ENCODE data around the gene PRX.

- TF ChIP-seq POLR2AphosphoS5 (IDR thresholded peaks at IDR 0.05; ENCODE audit: low read depth, low read length): no peak
- TF ChIP-seq REST (IDR thresholded peaks at IDR 0.05; ENCODE audit: low read depth): no peak
- TF ChIP-seq CTCF (IDR thresholded peaks at IDR 0.05 in 2 of 3, conservative IDR thresholded peaks at IDR 0.05 in 1 of 3; ENCODE audit: borderline replicate concordance in 1 of 3, insufficient read depth in 1 of 3, low read depth in 2 of 3, low read length in 2 of 3): no peak
- TF ChIP-seq EZH2 (IDR thresholded peaks at IDR 0.05): no peak
- TF ChIP-seq ZNF274 (IDR thresholded peaks at IDR 0.05; ENCODE audit: low read depth, low read length): no peak
- no peak for TF ChIP-seq EZH2phosphoT487 (IDR thresholded peaks at IDR 0.05; ENCODE audit: borderline replicate concordance)
- TF ChIP-seq RAD21 (IDR thresholded peaks at IDR 0.05; ENCODE audit: low read depth): no peak
- no peak for TF ChIP-seq SRF (IDR thresholded peaks at IDR 0.05; ENCODE audit: low read depth)
- TF ChIP-seq TCF7L2 (IDR thresholded peaks at IDR 0.05; ENCODE audit: borderline replicate concordance, extremely low read depth, insufficient read depth, insufficient read length): no peak
- TF ChIP-seq SIN3A (IDR thresholded peaks at IDR 0.05; ENCODE audit: low read depth): no peak
- TF ChIP-seq SP1 (IDR thresholded peaks at IDR 0.05; ENCODE audit: low read depth): no peak
- TF ChIP-seq POLR2A (IDR thresholded peaks at IDR 0.05; ENCODE audit: borderline replicate concordance, extremely low read depth, insufficient read depth, insufficient read length): no peak
- TF ChIP-seq YY1 (IDR thresholded peaks at IDR 0.05; ENCODE audit: extremely low read depth, insufficient replicate concordance, low read depth, low read length): no peak
These were observed 33.6 kb downstream of the PRX start for GRCh38 chr19:40379446-40380198.
